ENCODE measurements around the gene GTF3C1. TPM values are rescaled to one million over a fixed set of nuclear protein-coding genes. Genes with fewer than 3 reads are reported as not detected.

The GTF3C1 gene
- total RNA-seq, 3 donors from 2014 or later, result 31.2 to 44.6 (median 37.4) TPM

DNA sequence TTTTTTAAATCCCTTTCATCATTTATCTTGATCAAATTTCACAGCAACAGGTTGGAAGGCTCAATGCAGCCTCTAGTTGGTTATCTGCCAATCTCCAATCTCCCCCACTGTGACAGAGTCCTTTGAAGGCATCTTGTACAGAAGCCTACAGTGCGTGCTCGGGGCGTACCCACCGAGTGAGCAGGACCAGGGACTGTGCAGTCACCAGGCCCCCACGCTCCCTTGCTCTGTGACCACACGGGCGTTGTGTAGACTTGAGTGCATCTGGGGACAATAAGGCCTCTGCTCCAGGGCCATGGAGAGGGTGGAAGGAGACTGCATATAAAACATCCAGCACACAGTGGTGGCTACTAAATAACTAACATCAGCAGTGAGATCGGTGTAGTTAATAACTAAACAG is 63.4 kb downstream of the GTF3C1 start:
- no peak overlapping the region for H3K27ac ChIP-seq
- no peaks in the 10 kb centered on the region for H3K27me3 ChIP-seq
- H3K36me3 ChIP-seq, result peaks cover 5% of the 10 kb centered on the region
- no peak for DNase-seq (ENCODE audit: low spot score in 2 of 2)
- intact Hi-C loops (cut with DNase I; ENCODE audit: low total_unique reads), result no loop called here
- TF ChIP-seq POLR2AphosphoS5 (IDR thresholded peaks at IDR 0.05) (no peak), POLR2A (IDR thresholded peaks at IDR 0.05) (no peak)
- TF ChIP-seq, protein P1, sequence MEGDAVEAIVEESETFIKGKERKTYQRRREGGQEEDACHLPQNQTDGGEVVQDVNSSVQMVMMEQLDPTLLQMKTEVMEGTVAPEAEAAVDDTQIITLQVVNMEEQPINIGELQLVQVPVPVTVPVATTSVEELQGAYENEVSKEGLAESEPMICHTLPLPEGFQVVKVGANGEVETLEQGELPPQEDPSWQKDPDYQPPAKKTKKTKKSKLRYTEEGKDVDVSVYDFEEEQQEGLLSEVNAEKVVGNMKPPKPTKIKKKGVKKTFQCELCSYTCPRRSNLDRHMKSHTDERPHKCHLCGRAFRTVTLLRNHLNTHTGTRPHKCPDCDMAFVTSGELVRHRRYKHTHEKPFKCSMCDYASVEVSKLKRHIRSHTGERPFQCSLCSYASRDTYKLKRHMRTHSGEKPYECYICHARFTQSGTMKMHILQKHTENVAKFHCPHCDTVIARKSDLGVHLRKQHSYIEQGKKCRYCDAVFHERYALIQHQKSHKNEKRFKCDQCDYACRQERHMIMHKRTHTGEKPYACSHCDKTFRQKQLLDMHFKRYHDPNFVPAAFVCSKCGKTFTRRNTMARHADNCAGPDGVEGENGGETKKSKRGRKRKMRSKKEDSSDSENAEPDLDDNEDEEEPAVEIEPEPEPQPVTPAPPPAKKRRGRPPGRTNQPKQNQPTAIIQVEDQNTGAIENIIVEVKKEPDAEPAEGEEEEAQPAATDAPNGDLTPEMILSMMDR (IDR thresholded peaks at IDR 0.05), result no peak
- no peak overlapping the region for H3K4me3 ChIP-seq
- no peaks in the 10 kb centered on the region for H3K4me1 ChIP-seq
- H3K9me3 ChIP-seq, result no peaks in the 10 kb centered on the region

- Histone ChIP-seq H3K9me3 (no peaks in the 10 kb centered on the region), H3K36me3 (peaks cover 5% of the 10 kb centered on the region), H3K4me1 (no peaks in the 10 kb centered on the region), H3K27ac (no peak overlapping the region), H3K4me3 (no peak overlapping the region), H3K27me3 (no peaks in the 10 kb centered on the region)
- no peak for DNase-seq (ENCODE audit: low spot score in 2 of 2)
- intact Hi-C loops (cut with DNase I; ENCODE audit: low total_unique reads), result no loop called here
- TF ChIP-seq POLR2AphosphoS5 (IDR thresholded peaks at IDR 0.05) (no peak), POLR2A (IDR thresholded peaks at IDR 0.05) (no peak)
- TF ChIP-seq, protein P1 (IDR thresholded peaks at IDR 0.05), result no peak
These were observed 63.9 kb downstream of the GTF3C1 start for GRCh38 chr16:27485811-27486210.

GRCh38 chr16:27485126-27485525 is 64.6 kb downstream of the GTF3C1 start:
- TF ChIP-seq, protein P1 (IDR thresholded peaks at IDR 0.05), result no peak
- no peak for TF ChIP-seq POLR2AphosphoS5 (IDR thresholded peaks at IDR 0.05)
- no peak for TF ChIP-seq POLR2A (IDR thresholded peaks at IDR 0.05)
- peaks cover 5% of the 10 kb centered on the region for H3K36me3 ChIP-seq
- H3K27ac ChIP-seq, result no peak overlapping the region
- H3K4me3 ChIP-seq, result no peak overlapping the region
- no peak for DNase-seq (ENCODE audit: low spot score in 2 of 2)
- no peaks in the 10 kb centered on the region for H3K9me3 ChIP-seq
- intact Hi-C loops (cut with DNase I; ENCODE audit: low total_unique reads), result no loop called here
- no peaks in the 10 kb centered on the region for H3K4me1 ChIP-seq
- H3K27me3 ChIP-seq, result no peaks in the 10 kb centered on the region

GRCh38 chr16:27483624-27484023 is 66.1 kb downstream of the GTF3C1 start:
- TF ChIP-seq POLR2AphosphoS5 (IDR thresholded peaks at IDR 0.05), result no peak
- TF ChIP-seq, protein P1 (IDR thresholded peaks at IDR 0.05), result no peak
- no peak for TF ChIP-seq POLR2A (IDR thresholded peaks at IDR 0.05)
- H3K4me1 ChIP-seq, result no peaks in the 10 kb centered on the region
- DNase-seq (ENCODE audit: low spot score in 2 of 2), result no peak
- H3K4me3 ChIP-seq, result no peak overlapping the region
- no peaks in the 10 kb centered on the region for H3K27me3 ChIP-seq
- intact Hi-C loops (cut with DNase I; ENCODE audit: low total_unique reads), result no loop called here
- H3K9me3 ChIP-seq, result no peaks in the 10 kb centered on the region
- H3K27ac ChIP-seq, result no peak overlapping the region
- H3K36me3 ChIP-seq, result peaks cover 5% of the 10 kb centered on the region

DNA sequence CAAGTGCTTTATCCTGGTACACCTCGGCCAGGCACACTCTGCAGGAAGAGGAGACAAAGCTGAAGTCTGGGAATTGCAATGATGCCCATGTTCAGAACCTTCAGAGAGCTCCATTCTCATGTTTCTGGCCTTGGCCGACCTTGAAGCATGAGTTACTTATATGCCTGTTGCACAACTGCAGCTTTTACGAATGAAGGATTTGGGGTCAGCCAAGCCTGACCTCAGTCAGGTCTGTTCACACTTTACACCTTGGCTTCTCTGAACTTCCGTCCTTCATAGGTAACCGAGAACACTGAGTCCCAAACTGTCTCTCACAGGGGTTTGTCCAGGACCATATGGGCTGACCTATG is 66.7 kb downstream of the GTF3C1 start:
- Histone ChIP-seq H3K9me3 (no peaks in the 10 kb centered on the region), H3K4me1 (no peaks in the 10 kb centered on the region), H3K27me3 (no peaks in the 10 kb centered on the region), H3K4me3 (no peak overlapping the region), H3K27ac (no peak overlapping the region), H3K36me3 (peaks cover 5% of the 10 kb centered on the region)
- TF ChIP-seq POLR2AphosphoS5 (IDR thresholded peaks at IDR 0.05) (no peak), POLR2A (IDR thresholded peaks at IDR 0.05) (no peak)
- TF ChIP-seq, protein P1 (IDR thresholded peaks at IDR 0.05), result no peak
- intact Hi-C loops (cut with DNase I; ENCODE audit: low total_unique reads), result no loop called here
- no peak for DNase-seq (ENCODE audit: low spot score in 2 of 2)

All from breast epithelium (tissue), 4 donors.